Measurements from ENCODE around the gene ARMC10.

DNA sequence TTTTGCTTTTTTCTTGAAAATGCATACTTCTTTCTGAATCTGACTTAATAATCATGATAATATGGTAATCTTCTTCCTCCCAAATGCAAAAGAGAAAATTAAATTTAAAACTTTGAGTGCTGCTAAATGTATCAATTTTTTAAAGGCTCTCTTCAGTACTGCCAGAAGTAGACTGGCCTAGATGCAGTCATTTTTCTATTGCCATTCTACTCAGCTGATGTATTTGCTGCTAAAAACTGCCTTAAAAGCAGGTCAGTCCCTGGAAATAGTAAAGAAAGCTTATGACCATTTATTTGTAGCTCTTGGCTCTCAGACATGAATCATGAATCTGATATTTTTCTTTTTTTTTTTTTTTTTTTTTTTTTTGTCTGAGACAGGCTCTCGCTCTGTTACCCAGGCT lies 45.4 kb downstream of the ARMC10 start:
- TF ChIP-seq, protein P1, sequence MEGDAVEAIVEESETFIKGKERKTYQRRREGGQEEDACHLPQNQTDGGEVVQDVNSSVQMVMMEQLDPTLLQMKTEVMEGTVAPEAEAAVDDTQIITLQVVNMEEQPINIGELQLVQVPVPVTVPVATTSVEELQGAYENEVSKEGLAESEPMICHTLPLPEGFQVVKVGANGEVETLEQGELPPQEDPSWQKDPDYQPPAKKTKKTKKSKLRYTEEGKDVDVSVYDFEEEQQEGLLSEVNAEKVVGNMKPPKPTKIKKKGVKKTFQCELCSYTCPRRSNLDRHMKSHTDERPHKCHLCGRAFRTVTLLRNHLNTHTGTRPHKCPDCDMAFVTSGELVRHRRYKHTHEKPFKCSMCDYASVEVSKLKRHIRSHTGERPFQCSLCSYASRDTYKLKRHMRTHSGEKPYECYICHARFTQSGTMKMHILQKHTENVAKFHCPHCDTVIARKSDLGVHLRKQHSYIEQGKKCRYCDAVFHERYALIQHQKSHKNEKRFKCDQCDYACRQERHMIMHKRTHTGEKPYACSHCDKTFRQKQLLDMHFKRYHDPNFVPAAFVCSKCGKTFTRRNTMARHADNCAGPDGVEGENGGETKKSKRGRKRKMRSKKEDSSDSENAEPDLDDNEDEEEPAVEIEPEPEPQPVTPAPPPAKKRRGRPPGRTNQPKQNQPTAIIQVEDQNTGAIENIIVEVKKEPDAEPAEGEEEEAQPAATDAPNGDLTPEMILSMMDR (IDR thresholded peaks at IDR 0.05): no peak
- TF ChIP-seq POLR2AphosphoS5 (IDR thresholded peaks at IDR 0.05): no peak
- no peak for TF ChIP-seq POLR2A (IDR thresholded peaks at IDR 0.05)

All from gastroesophageal sphincter (tissue), 3 donors.